Stimulated activated naive B cell treated with anti-CD40 and anti-IgM and Interleukin-4, amounts not matched to agents 10 μg/mL and 1 μg/mL and 100 μg/mL, for 72 hours (primary cell): Measurements from ENCODE around the gene FOSB.
A peak's percentile ranks its signal among the peaks of the same experiment; 100 is the strongest.

Experiments used
- ATAC-seq, 2 donors: fragments of 150-1000 bp; cut with Tn5 transposase; replicated peaks; 2 replicates each; pipeline ENCODE4 v1.10.0; 2021; ENCODE audit warnings: moderate library complexity in 1 of 2
- DNase-seq: peaks from one replicate; pipeline ENCODE4 v3.0.0; 2021
- H3K27ac Mint-ChIP-seq: one replicate; pipeline ENCODE4 v1.8.0; 2022; ENCODE audit warnings: mild to moderate bottlenecking, mixed read lengths
- H3K27me3 Mint-ChIP-seq, 2 donors: one replicate each; pipeline ENCODE4 v1.8.0; 2022; ENCODE audit warnings: mixed read lengths in 2 of 2
- H3K36me3 Mint-ChIP-seq, 2 donors: one replicate each; pipeline ENCODE4 v1.8.0; 2022; ENCODE audit warnings: mixed read lengths in 2 of 2, mild to moderate bottlenecking in 1 of 2
- H3K4me1 Mint-ChIP-seq, 2 donors: one replicate each; pipeline ENCODE4 v1.8.0; 2022; ENCODE audit warnings: mixed read lengths in 2 of 2, mild to moderate bottlenecking in 1 of 2
- H3K4me3 Mint-ChIP-seq, 2 donors: one replicate each; pipeline ENCODE4 v1.8.0; 2022; ENCODE audit warnings: mild to moderate bottlenecking in 2 of 2, mixed read lengths in 2 of 2, moderate library complexity in 1 of 2
- H3K9me3 Mint-ChIP-seq, 2 donors: one replicate each; pipeline ENCODE4 v1.8.0; 2022; ENCODE audit warnings: mixed read lengths in 2 of 2, mild to moderate bottlenecking in 1 of 2

FOSB gene

DNA sequence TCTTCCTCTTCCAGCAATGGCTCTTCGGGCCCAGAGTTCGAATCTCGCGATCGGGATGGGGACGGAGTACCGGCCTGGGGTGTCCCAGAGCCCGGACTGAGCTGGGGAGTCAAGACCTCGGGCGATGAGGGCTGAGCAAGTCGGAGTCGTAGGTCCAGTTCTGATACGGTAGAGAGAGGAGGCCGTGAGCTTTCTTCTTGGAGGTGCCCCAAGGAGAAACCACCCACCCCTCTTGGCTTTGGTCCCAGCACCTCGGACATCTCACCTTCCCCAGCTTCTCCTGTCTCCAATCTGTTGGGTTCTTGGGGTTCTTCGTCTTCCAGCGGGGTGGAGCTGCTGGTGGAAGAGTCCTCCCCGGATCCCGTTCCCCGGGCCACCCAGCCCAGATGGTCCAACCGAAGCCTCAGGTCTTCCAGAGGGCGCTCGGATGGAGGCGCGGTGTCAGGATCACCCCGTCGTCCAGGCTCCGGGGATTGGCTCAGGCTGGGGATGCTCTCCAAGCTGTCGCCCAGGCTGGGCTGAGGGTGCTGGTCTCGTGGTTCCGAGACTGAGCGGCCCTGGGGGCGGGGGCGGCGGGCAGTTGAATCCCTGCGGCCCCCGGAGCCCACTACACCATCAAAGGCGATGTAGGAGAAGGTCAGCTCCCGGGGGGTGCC, 26.6 kb downstream of the FOSB start:
- Mint-ChIP-seq H3K4me1 (peaks cover 26 to 53% of the 10 kb centered on the region in 2 donors), H3K4me3 (no peak overlapping the region), H3K36me3 (peaks cover 2 to 3% of the 10 kb centered on the region in 2 donors), H3K27ac (peak overlapping the region; percentile 47), H3K9me3 (peaks cover 0 to 3% of the 10 kb centered on the region in 2 donors), H3K27me3 (peaks cover 35 to 38% of the 10 kb centered on the region in 2 donors)
- DNase-seq, result no peak
- ATAC-seq, result no peak

DNA sequence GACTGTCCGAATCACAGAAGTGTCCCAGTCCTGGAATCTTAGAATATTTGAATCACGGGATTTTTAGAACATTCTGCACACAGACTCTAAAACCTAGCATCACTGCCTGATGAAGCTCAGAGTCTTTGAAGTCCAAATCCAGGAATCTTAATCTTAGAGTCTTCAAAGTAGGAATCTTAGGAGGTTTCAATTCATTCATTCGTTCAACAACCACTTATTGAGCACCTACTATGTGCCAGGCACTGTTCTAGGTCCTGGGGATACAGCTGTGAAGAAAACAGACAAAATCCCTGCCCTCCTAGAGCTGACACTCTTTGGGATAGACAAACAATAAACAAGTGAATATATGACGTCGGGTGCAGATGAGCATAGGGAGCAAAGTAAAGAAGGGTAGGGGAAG, 27.4 kb downstream of the FOSB start:
- no peak for ATAC-seq
- H3K4me3 Mint-ChIP-seq, result peak overlapping the region; percentile 28 to 53
- peaks cover 36 to 42% of the 10 kb centered on the region in 2 donors for H3K27me3 Mint-ChIP-seq
- no peak for DNase-seq
- H3K4me1 Mint-ChIP-seq, result peaks cover 29 to 57% of the 10 kb centered on the region in 2 donors
- H3K36me3 Mint-ChIP-seq, result peaks cover 4% of the 10 kb centered on the region in 2 donors
- H3K27ac Mint-ChIP-seq, result no peak overlapping the region
- peaks cover 0 to 4% of the 10 kb centered on the region in 2 donors for H3K9me3 Mint-ChIP-seq

DNA sequence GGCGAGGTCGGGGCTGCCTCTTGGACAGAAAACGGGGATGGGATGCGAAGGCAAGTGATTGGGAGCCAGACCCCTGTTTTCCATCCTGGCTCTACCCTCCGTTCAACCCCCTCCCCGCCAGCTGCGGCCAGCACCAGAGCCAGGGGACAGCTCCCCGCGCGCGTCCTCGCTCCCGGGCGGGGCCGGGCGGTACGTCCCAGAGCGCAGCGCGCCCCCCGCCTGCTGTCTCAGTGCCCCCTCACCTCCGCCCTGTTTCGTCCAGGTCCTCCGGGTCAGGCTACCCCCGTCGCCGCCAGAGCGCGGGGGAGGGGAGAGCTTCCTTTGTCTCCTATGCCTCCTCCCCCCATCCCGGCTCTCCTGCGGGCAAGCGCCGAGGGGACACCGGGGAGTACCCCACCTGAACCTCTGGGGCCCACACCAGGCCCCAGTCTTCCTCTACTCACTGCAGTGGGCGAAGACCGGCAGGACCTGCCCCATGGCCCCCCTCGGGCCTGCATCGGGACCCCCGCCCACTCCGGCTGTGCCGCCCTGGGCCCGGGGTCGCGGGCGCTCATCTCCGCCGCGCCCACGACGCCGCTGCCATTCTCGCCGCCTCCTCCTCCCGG, 28.7 kb downstream of the FOSB start:
- Mint-ChIP-seq H3K27ac (no peak overlapping the region), H3K9me3 (peaks cover 0 to 4% of the 10 kb centered on the region in 2 donors), H3K4me1 (peaks cover 32 to 65% of the 10 kb centered on the region in 2 donors), H3K4me3 (peak overlapping the region; percentile 85 to 87), H3K36me3 (peaks cover 7 to 11% of the 10 kb centered on the region in 2 donors), H3K27me3 (peaks cover 34 to 41% of the 10 kb centered on the region in 2 donors)
- DNase-seq, result no peak
- peak; percentile 12 to 19 for ATAC-seq

DNA sequence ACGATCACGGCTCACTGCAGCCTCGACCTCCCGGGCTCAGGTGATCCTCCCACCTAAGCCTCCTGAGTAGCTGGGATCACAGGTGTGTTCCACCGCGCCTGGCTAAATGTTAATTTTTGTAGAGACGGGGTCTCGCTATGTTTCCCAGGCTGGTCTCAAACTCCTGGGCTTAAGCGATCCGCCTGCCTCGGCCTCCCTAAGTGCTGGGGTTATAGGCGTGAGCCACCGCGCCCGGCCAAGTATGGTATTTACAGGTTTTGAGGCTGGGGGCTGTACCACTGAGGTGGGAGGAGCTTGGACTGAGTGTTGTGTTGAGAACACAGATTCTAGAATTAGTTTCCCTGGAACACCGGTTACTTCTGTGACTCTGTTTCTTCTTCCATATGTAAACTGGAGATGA, 30.0 kb downstream of the FOSB start:
- peaks cover 0 to 4% of the 10 kb centered on the region in 2 donors for H3K9me3 Mint-ChIP-seq
- H3K27me3 Mint-ChIP-seq, result peaks cover 24 to 28% of the 10 kb centered on the region in 2 donors
- DNase-seq (no peak), ATAC-seq (no peak)
- peaks cover 7 to 13% of the 10 kb centered on the region in 2 donors for H3K36me3 Mint-ChIP-seq
- H3K4me3 Mint-ChIP-seq, result peak overlapping the region; percentile 48 to 68
- peaks cover 38 to 70% of the 10 kb centered on the region in 2 donors for H3K4me1 Mint-ChIP-seq
- no peak overlapping the region for H3K27ac Mint-ChIP-seq

DNA sequence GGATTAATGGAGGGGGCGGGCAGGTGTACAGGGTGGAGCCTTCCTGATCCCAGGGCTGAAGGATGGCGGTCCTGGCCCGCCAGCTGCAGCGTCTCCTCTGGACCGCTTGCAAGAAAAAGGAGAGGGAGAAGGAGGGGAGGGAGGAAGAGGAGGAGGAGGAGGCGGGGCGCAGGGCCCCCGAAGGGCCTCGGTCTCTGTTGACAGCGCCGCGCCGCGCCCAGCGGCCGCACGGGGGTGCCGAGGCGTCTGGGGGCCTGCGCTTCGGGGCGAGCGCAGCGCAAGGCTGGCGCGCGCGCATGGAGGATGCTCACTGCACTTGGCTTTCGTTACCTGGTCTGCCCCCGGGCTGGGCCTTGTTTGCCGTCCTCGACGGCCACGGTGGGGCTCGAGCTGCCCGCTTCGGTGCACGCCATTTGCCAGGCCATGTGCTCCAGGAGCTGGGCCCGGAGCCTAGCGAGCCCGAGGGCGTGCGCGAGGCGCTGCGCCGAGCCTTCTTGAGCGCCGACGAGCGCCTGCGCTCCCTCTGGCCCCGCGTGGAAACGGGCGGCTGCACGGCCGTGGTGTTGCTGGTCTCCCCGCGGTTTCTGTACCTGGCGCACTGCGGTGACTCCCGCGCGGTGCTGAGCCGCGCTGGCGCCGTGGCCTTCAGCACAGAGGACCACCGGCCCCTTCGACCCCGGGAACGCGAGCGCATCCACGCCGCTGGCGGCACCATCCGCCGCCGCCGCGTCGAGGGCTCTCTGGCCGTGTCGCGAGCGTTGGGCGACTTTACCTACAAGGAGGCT, 30.8 kb downstream of the FOSB start, which contains the start of gene PPM1N:
Gene PPM1N, plus strand, starts transcription at position 33 of the 785 bp plus-strand sequence. Its CDS starts 30 bp downstream, at position 63.
- DNase-seq (no peak), ATAC-seq (peak; percentile 41 to 43)
- Mint-ChIP-seq H3K27me3 (peaks cover 17 to 21% of the 10 kb centered on the region in 2 donors), H3K27ac (peak within 1 kb of the TSS; percentile 83), H3K36me3 (peaks cover 9 to 13% of the 10 kb centered on the region in 2 donors), H3K9me3 (peaks cover 0 to 4% of the 10 kb centered on the region in 2 donors), H3K4me3 (peak within 1 kb of the TSS; percentile 85 to 87), H3K4me1 (peaks cover 34 to 62% of the 10 kb centered on the region in 2 donors)

DNA sequence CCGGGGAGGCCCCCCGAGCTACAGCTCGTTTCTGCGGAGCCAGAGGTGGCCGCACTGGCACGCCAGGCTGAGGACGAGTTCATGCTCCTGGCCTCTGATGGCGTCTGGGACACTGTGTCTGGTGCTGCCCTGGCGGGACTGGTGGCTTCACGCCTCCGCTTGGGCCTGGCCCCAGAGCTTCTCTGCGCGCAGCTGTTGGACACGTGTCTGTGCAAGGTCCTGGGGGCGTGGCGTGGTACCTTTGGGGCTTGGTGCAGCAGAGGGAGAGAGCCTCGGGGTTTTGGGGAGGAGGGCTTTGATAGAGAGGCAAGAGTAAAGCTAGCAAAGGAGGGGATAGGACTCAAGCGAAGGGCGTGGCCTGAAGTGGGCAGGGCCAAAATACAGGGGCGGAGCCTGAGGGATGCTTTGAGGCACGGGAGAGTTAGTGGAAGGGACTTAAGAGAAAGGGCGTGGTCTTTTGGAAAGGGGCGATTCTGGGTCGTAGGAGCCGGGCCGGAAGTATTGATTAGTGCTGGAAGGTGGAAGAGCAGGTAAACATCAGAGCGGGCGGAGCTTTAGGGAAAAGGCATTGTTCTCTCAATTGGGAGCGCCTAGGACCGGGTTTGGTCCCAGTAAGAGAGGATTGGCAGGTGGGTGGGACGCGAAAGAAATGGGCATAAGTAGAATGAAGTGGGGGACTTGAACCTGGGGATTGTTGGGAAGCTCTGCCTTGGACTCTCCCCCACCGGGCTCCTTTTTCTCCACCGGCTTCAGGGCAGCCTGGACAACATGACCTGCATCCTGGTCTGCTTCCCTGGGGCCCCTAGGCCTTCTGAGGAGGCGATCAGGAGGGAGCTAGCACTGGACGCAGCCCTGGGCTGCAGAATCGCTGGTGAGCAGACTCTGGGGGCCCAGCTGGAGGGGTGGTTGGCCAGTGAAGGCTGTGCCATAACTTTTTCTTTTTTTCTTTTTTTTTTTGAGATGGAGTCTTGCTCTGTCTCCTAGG, 31.7 kb downstream of the FOSB start:
- DNase-seq, result no peak
- Mint-ChIP-seq H3K27ac (peak overlapping the region; percentile 7), H3K4me3 (peak overlapping the region; percentile 50 to 68), H3K27me3 (peaks cover 13 to 21% of the 10 kb centered on the region in 2 donors), H3K9me3 (peaks cover 0 to 4% of the 10 kb centered on the region in 2 donors), H3K36me3 (peaks cover 9 to 13% of the 10 kb centered on the region in 2 donors), H3K4me1 (peaks cover 34 to 55% of the 10 kb centered on the region in 2 donors)
- peak; percentile 34 to 41 for ATAC-seq

DNA sequence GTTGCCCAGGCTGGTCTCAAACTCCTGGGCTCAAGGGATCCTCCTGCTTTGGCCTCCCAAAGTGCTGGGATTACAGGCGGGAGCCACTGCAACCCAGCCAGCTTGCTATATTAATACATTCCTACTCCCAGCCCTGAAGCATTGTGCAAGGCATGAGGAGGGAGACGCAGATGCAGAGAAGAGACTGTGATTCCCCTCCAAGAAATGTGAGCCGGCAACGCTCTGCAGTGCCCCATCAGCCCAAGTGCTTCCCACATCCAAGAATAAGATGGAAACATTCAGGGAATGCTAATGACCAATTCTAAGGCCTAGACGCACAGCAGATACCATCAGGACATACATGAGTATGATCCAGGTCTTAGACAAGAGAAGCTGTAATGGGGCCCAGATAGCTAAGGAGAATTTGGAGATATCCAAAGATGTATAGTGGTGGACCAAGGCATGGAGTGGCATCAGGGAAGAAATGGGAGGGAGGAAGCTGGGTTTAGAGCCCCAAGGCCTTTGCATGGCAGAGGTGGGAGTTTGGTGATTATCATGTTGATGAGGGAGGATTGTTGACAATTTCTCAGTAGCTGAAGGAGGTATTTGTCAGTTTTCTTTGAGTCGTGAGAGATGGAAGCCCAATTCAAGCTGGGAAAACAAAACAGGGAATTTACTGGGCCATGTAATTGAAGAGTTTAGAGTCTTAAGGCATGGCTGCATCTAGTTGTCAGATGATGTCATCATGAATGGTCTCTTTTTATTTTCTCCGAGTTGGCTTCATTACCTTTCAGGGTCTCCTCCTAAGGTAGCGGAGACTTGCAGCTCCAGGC, 33.3 kb downstream of the FOSB start:
- peaks cover 5 to 10% of the 10 kb centered on the region in 2 donors for H3K27me3 Mint-ChIP-seq

DNA sequence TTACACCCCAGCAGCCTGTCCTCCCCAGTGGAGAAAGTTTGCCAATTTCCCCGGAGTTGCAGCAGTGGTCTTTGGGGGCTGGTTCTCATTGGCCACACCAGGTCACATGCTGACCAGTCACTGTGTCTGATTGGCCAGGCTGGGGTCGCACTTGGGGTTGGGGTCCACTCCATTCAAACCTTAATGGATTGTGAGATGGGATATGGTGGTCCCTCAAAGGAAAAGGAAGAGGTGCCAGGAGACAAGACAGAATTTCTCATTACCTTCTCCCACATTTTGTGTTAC, 33.9 kb downstream of the FOSB start:
- H3K27ac Mint-ChIP-seq, result no peak overlapping the region
- DNase-seq, result no peak
- H3K9me3 Mint-ChIP-seq, result peaks cover 0 to 4% of the 10 kb centered on the region in 2 donors
- no peak overlapping the region for H3K4me3 Mint-ChIP-seq
- peaks cover 9 to 13% of the 10 kb centered on the region in 2 donors for H3K36me3 Mint-ChIP-seq
- ATAC-seq, result no peak
- peaks cover 35 to 66% of the 10 kb centered on the region in 2 donors for H3K4me1 Mint-ChIP-seq
- peaks cover 5 to 8% of the 10 kb centered on the region in 2 donors for H3K27me3 Mint-ChIP-seq

More for the DNA sequence above, 33.3 kb downstream of the FOSB start:
- no peak for ATAC-seq
- Mint-ChIP-seq H3K36me3 (peaks cover 9 to 13% of the 10 kb centered on the region in 2 donors), H3K4me1 (peaks cover 35 to 63% of the 10 kb centered on the region in 2 donors), H3K27ac (peak overlapping the region; percentile 20), H3K9me3 (peaks cover 0 to 4% of the 10 kb centered on the region in 2 donors), H3K4me3 (no peak overlapping the region)
- DNase-seq, result no peak

DNA sequence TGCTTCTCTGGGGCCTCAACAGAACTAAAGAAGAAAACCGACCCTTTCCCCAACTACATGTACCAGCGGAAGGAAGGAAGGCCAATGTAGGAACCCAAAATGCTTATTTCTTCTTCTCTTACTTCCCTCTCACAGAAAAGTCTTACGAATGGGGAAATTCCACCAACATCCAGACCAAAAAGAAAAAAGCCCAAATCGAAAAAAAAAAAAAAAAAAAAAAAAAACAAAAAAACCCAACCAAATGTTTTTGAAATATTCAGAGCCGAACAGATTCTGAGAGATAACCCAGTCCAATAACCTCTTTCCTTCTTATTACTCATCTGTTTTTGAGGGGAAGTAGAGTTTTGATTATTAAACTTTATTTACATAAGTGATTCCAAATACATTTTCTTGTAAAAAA, 34.3 kb downstream of the FOSB start:
- Mint-ChIP-seq H3K4me1 (peaks cover 34 to 62% of the 10 kb centered on the region in 2 donors), H3K27ac (peak overlapping the region; percentile 69), H3K36me3 (peaks cover 9 to 14% of the 10 kb centered on the region in 2 donors), H3K4me3 (no peak overlapping the region), H3K9me3 (peaks cover 0 to 4% of the 10 kb centered on the region in 2 donors), H3K27me3 (peaks cover 5 to 8% of the 10 kb centered on the region in 2 donors)
- no peak for DNase-seq
- no peak for ATAC-seq

DNA sequence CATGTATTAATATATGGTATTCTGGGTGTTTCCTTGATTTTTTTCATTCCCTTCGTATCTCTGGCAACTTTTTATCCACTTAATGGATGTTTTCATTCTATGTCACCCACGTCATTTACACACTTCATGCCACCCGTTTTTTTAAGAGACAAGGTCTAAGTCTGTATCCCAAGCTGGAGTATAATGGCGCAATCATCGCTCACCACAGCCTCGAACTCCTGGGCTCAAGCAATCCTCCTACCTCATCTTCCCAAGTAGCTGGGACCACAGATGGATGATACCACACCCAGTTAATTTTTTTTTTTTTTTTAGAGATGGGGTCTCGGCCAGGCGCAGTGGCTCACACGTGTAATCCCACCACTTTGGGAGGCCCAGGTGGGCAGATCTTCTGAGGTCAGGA, 36.1 kb downstream of the FOSB start:
- ATAC-seq (no peak), DNase-seq (no peak)
- Mint-ChIP-seq H3K9me3 (peaks cover 0 to 4% of the 10 kb centered on the region in 2 donors), H3K4me3 (no peak overlapping the region), H3K27ac (no peak overlapping the region), H3K27me3 (peaks cover 5 to 8% of the 10 kb centered on the region in 2 donors), H3K36me3 (peaks cover 12 to 20% of the 10 kb centered on the region in 2 donors), H3K4me1 (peaks cover 29 to 44% of the 10 kb centered on the region in 2 donors)

DNA sequence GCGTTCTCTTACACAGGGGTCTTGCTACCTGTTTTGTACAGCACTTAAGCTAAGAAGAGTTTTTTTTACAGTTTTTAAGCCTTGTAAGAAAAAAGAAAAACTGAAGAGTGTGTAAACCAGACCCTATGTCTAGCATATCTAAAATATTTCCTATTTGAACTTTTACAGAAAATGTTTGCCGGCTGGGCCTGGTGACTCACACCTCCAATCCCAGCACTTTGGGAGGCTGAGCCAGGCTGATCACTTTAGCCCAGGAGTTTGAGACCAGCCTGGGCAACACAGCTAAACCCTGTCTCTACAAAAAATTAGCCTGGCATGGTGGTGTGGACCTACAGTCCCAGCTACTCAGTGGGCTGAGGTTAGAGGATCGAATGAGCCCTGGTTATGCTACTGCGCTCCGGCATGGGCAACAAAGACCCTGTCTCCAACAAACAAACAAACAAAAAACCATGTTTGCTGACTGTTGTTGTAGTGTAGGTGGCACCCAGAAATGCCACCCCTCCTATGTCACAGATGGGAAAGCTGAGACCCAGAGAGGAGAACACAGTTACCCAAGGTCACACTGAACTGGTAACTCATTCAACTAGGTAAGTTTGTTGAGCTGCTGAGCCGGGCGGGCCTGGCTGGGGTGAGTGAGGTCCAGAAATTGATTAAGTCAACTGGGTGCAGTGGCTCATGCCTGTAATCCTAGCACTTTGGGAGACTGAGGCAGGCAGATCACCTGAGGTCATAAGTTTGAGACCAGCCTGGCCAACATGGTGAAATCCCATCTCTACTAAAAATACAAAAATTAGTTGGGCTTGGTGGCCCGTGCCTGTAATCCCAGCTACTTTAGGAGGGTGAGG, 37.6 kb downstream of the FOSB start:
- H3K27me3 Mint-ChIP-seq, result no peaks in the 10 kb centered on the region
- H3K4me1 Mint-ChIP-seq, result peaks cover 33 to 46% of the 10 kb centered on the region in 2 donors
- DNase-seq (no peak), ATAC-seq (no peak)
- no peaks in the 10 kb centered on the region for H3K9me3 Mint-ChIP-seq
- peak overlapping the region; percentile 83 to 95 for H3K4me3 Mint-ChIP-seq
- H3K36me3 Mint-ChIP-seq, result peaks cover 16 to 29% of the 10 kb centered on the region in 2 donors
- H3K27ac Mint-ChIP-seq, result peak overlapping the region; percentile 88

DNA sequence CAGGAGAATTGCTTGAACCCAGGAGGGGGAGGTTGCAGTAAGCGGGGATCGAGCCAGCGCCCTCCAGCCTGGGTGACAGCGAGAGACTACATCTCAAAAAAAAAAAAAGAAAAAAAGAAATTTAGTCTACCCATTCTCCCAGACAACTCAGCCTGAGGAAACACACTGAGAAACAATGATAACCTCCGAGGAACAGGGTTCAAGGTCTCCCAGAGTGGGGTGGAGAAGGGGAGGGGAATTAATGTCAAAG, 38.1 kb downstream of the FOSB start:
- Mint-ChIP-seq H3K4me3 (peak overlapping the region; percentile 83 to 95), H3K9me3 (no peaks in the 10 kb centered on the region), H3K27me3 (no peaks in the 10 kb centered on the region), H3K4me1 (peaks cover 37 to 48% of the 10 kb centered on the region in 2 donors), H3K27ac (peak overlapping the region; percentile 88), H3K36me3 (peaks cover 20 to 33% of the 10 kb centered on the region in 2 donors)
- no peak for ATAC-seq
- no peak for DNase-seq
